ENCODE results near the gene GATAD1. TPM values are rescaled to one million over a fixed set of nuclear protein-coding genes. Genes with fewer than 3 reads are reported as not detected.
"Not testable (repeated sequence)": the region's sequence is repeated elsewhere in the genome, so short reads cannot be mapped to it uniquely, and the experiment has no call there.

Gene GATAD1, protein sequence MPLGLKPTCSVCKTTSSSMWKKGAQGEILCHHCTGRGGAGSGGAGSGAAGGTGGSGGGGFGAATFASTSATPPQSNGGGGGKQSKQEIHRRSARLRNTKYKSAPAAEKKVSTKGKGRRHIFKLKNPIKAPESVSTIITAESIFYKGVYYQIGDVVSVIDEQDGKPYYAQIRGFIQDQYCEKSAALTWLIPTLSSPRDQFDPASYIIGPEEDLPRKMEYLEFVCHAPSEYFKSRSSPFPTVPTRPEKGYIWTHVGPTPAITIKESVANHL
- 11.8 TPM for total RNA-seq
- long read RNA-seq, partial matches to known transcripts: 0 of 3 reads
- long read RNA-seq, other reads (novel, unspliced or antisense): 0 of 3 reads

DNA sequence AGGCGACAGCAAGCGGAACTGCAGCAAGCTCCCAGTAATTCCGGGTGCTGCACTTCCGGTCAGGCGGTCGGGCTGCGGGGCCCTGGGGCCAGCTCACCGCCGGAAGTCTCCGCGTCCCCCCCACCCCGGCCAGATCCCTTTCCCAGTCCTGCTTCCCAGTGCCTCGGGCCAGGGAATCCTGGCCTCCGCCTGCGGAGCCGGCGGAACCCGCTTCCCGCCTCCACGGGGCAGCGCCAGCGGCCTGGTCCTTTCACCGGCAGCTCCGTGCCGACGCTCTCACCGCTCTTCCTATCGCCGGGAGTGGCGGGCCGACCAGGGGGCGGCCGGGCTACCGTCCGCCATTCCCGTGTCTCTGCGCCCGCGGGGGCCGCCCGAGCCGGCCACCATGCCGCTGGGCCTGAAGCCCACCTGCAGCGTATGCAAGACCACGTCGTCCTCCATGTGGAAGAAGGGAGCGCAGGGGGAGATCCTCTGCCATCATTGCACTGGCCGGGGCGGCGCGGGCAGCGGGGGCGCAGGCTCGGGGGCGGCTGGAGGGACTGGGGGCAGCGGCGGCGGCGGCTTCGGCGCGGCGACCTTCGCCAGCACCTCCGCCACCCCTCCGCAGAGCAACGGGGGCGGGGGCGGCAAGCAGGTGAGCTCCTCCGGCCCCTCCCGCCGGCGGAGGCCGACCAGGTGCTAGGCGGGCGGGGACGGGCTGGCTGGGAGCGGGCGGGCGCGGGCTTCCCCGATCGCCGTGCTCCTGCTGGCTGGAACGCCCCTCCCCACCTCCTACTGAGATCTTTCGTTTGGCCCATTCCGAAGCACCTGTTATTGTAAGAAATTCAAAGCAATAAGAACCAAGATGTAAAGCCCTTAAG, at the start of gene GATAD1:
TSS of gene GATAD1 (plus strand) at position 138 of the 860 bp plus-strand sequence. CDS start at position 386, 248 bp downstream.
- intact Hi-C loops (cut with DNase I): loop anchor here (1.0 to 5.0 kb wide), 4 partner anchors 200 to 620 kb away; partner anchors contain the start of genes ANKIB1, CYP51A1, KRIT1 and MTERF1
- peak; percentile 94 for DNase-seq (ENCODE audit: missing footprints)
- peak; percentile 99 for ATAC-seq

DNA sequence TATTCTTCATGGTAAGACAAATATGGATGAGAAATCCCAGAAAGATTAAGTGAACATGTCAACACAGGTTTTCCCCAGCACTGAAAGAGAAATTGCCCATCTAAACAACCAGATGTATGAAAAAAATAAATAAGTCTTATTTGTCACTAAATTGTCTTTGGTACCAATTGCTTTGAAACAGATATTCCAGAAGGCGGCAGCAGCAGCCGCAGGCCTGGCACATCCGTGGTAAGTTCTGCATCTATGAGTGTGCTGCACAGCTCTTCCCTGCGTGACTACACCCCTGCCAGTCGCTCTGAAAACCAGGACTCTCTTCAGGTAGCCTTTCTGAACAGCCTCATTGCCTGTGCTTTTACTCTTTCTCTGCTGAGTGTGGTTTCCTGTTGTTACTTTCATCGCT, 49.7 kb upstream of the GATAD1 start:
- DNase-seq (ENCODE audit: missing footprints) (no peak), ATAC-seq (no peak)
- intact Hi-C loops (cut with DNase I): no loop called here

DNA sequence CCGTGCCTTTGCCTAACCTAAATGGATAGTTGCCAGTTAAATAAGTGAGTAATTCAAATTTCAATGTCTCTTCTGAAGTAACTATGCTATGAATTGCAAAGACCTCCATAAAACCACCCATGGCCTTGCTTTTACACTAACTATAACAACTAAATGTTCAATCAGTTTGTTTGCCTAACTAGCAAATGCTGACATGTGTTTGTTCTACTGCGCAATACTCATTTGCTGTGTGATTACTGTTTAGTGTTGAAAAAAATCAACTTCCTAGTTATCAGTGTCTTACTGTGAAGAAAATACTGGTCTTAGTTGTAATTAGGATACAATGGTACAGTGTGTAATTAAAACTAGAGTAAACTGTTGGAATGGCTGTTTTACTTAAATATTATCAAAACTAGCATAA, 47.3 kb upstream of the GATAD1 start:
- DNase-seq (ENCODE audit: missing footprints): no peak
- no peak for ATAC-seq

DNA sequence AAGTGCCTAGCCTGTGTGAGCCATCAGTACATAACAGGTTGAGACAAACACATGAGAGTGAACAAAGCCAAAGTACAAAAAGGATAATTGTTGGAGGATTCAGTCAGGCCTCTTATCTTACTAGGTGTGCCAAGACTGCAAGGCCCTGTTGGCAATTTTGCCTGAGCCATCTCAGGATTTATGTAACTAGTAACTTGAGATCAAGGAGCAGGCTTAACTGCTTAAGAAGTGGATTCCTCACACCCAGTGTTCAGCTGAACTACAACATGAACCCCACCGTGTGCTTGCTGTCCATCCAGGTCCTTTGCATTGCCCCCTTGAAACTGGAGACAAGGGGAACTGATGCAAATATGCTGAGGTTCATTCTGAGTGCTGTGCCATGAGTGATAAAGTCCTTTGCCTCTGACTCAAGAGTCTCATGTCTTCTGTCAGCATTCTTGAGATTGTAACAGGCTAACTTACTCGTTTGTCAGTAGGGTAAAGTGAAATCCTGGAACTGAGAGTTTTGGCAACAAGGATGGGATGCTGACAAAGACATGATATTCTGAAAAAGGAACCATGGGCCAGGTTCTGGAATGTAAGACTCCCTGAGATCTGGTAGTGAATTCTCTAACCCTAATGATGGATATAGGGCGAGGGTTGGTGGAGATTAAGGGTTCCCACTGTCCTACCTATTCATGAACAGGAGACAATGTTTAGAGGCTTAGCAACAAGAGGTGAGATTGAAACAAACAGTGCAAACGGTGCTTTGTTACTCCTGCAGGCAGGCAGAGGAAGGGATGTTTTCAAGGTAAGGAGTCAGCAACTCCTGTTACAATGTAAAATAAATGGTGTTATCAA, 44.1 kb upstream of the GATAD1 start:
- intact Hi-C loops (cut with DNase I): no loop called here
- no peak for DNase-seq (ENCODE audit: missing footprints)
- ATAC-seq: no peak

More for the DNA sequence above, 47.3 kb upstream of the GATAD1 start:
- intact Hi-C loops (cut with DNase I): no loop called here

DNA sequence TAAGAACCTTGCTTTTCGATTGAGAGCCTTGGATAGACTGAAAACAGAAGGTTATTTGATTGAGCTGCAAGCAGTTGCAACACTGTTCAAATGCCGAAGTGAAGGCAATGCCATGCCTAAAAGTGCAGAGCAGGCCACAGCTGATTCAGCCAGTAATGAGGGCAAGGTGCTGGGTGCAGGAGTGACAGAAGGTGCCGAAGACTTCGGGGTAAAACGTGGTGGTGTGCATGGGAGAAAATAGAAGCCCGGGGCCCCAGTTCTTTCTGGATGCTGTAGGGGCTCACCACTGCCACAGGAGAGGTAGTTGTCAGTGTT, 43.6 kb upstream of the GATAD1 start:
- intact Hi-C loops (cut with DNase I): no loop called here

DNA sequence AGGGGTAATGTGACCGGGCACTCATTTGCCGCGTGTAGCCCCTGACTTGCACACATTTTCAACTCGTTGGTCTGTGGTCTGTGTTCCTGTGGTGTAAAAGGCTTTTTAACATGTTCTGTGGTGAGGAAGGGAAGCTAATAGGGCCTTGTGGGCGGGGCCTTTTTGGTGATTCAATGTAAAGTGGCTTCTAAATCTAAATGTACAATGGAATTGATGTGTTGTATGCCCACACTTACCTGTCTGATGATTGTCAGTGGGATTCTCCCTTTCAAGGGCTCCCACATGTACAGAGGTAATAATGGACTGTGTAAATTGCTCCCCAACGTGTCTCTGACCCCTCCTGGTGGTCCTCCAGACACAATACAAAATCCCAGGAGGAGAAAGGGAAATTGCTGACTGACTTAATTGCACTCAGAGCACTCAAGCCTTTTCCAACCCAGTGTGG, 43.1 kb upstream of the GATAD1 start:
- DNase-seq (ENCODE audit: missing footprints) (no peak), ATAC-seq (no peak)
- intact Hi-C loops (cut with DNase I): no loop called here

More for the DNA sequence above, 43.6 kb upstream of the GATAD1 start:
- DNase-seq (ENCODE audit: missing footprints) (no peak), ATAC-seq (no peak)

DNA sequence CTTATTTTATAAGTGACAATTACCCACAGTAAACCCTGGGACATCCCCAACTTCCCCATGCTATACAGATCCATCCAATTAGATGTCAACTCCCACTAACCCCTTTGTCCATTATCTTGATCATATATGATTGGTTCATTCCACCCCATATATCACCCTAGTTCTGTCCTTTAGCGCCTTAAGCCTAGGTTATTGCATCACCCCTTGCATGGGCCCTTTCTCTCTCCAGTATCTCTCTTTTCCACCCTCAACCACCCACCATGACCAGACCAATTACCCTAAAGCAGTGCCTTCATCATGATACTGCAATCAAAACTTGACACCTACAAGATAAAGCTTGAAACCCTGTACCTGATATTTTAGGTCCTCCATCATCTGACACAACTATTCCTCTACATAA, 37.9 kb upstream of the GATAD1 start:
- intact Hi-C loops (cut with DNase I): no loop called here
- ATAC-seq (no peak), DNase-seq (ENCODE audit: missing footprints) (no peak)

DNA sequence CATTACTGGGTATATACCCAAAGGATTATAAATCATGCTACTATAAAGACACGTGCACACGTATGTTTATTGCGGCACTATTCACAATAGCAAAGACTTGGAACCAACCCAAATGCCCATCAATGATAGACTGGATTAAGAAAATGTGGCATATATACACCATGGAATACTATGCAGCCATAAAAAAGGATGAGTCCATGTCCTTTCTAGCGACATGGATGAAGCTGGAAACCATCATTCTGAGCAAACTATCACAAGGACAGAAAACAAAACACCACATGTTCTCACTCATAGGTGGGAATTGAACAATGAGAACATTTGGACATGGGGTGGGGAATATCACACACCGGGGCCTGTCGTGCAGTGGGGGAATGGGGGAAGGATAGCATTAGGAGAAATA, 37.1 kb upstream of the GATAD1 start:
- intact Hi-C loops (cut with DNase I); DNase-seq (ENCODE audit: missing footprints); ATAC-seq: not testable (repeated sequence)

DNA sequence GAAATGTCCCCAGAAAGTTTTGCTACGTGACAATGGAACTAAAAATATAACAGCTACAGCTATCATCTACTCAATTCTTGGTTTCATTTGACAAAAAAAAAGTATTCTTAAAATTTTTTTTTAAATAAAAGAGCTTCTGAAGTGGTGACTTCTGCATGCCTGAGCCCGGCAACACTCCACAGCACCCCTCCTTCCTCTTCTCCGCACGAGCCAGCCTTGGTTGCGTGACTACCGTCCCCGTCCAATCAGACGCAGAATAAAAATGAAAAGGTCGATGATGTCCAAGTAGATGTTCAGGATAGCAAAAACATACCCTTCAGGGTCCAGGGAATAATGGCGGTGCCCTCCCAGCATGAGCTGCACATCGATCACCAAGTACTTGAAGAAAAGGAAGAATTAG, 34.5 kb upstream of the GATAD1 start:
- ATAC-seq: no peak
- no peak for DNase-seq (ENCODE audit: missing footprints)
- intact Hi-C loops (cut with DNase I): no loop called here

DNA sequence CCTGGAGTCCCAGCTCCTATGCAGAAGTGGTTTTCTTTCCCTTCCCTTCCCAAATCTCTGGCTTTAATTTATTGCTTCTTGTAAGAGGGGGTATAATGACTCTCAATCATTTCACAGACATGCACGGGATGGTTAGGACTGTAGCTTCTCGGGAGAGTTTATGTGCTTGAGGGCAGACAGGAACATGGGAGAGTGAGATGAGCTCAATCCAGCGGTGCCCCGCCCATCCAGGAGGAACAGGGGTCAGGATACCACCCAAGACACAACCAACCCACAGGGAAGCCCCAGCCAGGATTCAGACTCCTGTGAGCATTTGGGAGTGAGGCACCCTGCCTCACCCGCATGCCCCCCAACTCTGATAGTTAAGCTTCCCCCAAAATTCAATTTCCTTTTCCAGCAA, 33.7 kb upstream of the GATAD1 start:
- DNase-seq (ENCODE audit: missing footprints) (no peak), ATAC-seq (no peak)
- intact Hi-C loops (cut with DNase I): no loop called here

DNA sequence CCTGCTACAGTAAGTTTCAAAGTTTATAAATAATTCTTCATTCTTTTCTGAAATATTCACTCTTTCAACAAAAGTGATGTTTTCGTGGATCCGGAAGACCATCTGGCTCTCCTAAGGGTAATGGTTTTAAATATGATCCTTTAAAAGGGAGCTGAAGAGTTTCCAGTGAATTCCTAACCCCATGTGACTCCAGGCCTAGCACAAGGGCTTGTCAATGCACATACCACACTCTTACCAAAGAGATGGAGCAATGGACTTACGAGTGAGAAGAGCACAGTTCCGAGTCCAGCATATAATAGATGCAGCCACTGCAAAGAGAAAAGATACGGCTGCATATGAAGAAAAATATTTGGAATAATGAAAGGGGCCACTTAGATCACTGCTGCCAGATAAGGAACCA, 32.1 kb upstream of the GATAD1 start:
- DNase-seq (ENCODE audit: missing footprints) (no peak), ATAC-seq (no peak)
- intact Hi-C loops (cut with DNase I): no loop called here

DNA sequence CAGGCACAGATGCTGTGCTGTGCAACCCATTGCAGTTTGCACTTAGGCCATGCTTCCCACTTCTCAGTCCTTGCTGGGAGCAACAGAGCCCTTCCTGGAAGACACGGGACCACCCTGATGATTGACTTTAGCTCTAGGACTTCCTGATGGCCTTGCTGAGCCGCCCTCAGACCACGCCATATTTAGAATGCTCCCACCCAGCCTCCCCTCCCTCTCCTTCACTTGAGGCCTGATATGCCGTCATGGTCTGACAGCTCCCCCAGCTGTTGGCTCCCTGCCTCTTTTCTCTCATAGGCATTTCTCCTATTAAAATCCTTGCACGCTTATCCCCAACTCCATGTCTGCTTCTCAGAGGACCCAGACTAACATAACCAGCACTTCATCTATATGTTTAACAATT, 29.4 kb upstream of the GATAD1 start:
- ATAC-seq (no peak), DNase-seq (ENCODE audit: missing footprints) (no peak)
- intact Hi-C loops (cut with DNase I): no loop called here

DNA sequence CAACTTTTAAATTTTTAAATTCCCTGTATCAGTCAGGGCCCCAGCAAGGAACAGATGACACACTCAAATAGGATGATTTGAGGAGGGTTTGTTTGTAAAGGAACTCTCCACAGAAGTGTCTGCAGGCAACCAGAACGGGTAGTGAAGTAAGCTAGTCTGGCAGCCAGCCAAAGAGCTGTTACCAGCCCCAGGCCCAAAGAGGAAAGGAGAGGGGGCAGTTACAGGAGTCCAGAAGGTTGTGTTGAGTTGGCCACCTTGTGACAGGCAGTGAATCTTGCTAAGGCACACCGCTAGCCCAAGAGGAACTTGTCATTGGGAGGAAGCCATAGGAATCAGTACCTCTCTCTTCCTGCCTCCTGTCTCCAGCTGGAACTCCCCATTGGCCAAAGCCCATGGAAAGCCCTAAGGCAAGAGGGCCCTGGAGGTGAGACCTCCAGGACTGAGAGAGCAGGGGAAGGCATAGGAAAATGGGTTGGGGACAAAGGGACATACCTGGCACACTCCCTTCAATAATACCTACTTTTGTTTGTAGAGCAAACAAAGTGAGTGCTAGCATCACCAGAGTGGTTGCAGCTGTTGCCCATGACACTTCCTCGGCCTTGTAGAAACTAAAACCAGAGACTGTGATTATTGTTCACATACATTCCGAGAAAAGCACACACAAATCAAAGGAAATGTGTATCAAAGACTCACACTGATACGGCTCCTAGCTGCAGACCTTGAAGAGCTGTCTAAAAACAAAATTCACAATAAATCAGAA, 25.4 kb upstream of the GATAD1 start:
- no peak for DNase-seq (ENCODE audit: missing footprints)
- intact Hi-C loops (cut with DNase I): no loop called here
- no peak for ATAC-seq

DNA sequence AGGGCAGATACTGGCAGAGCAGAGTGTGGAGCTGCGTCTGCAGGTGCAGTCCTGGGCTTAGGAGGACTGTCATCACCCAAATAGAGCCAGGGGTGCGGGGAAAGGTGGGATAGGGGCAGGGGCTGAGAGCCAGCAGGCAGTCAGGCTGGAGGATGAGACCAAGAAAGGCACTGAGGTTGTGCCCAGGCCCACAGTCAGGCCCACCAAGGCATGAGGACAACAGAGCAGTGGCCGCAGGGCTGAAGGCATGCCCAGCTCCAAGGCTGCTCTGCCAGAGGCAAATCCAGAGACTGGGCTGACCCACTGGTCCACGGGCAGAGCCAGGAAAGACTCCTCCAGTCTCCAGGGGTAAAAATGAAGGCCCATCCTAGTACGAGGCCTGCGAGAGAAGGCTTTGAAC, 24.4 kb upstream of the GATAD1 start:
- intact Hi-C loops (cut with DNase I): no loop called here
- no peak for ATAC-seq
- DNase-seq (ENCODE audit: missing footprints): no peak

DNA sequence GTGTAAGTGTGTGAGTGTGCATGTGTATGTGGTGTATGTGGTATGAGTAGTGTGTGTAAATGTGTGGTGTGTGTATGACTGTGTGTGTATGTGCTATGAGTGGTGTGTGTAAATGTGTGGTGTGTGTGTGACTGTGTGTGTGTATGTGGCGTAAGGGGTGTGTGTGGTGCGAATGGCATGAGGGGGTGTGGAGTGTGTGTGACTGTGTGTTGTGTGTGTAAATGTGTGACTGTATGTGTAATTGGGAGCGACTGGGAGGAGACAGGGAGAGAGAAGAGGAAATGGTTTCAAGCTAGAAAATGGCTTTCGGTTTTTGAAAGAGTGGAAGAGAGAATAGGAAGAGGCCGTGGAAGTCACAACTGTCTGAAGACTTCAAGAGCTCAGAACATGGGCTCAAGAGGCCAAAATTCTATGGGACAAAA, 23.6 kb upstream of the GATAD1 start:
- DNase-seq (ENCODE audit: missing footprints) (no peak), ATAC-seq (no peak)
- intact Hi-C loops (cut with DNase I): loop anchor here (2.0 kb wide), 1 partner anchor 631 kb away; no protein-coding TSS in a partner anchor

DNA sequence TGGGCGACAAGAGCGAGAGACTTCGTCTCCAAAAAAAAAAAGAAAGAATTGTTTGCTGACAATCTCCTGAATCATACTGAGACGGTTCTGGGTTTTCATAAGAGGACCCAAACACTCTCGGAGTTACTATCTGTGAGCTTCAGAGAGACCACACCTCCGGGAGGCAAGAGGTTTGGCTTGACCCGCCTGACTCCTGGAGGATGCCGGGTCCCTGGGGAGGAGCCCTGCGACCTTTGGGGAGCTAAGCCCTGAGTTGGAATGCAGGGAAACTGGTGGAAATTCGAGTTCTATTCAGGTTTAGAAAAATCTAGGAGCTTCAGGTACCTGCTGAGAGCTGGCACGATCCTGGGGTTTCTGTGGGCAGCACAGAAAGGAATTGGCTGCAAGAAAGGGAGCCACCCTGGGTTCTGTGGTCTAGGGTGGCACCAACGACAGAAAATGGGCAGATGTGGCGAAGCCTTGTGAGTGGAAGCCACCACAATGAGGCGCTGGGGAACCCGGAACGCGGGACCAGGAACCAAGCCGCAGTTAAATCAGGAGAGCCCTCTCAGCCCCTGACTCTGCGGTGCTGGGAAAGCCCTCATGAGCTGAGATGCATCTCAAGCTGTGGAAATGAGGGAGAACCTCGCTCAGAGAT, 21.9 kb upstream of the GATAD1 start:
- intact Hi-C loops (cut with DNase I): loop anchor here (2.0 kb wide), 1 partner anchor 629 kb away; no protein-coding TSS in a partner anchor
- ATAC-seq (no peak), DNase-seq (ENCODE audit: missing footprints) (no peak)

DNA sequence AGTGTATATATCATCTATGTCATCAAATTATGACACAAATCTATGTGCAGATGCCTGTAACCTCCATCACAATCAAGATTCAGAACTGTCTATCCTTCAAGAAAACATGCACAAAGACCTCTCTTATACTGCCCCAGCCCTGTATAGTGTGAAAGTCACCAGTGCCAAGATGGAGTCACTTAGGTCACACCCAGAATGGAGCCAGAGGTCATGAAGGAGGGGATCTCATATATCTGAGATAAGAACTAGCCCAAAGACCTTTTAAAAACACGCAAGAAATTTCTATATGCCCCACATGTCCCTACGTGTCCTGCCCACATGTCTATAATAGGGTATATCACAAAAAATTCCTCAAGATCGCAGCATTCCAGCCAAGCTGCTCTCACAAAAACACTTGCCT, 20.1 kb upstream of the GATAD1 start:
- ATAC-seq (no peak), DNase-seq (ENCODE audit: missing footprints) (no peak)
- intact Hi-C loops (cut with DNase I): no loop called here
